ENCODE measurements around the gene PRSS58. TPM values are rescaled to one million over a fixed set of nuclear protein-coding genes. Genes with fewer than 3 reads are reported as not detected.

The PRSS58 gene
- total and polyA plus RNA-seq, 9 of the 15 experiments (the other 6 are each of a cell fraction or from before 2014, with no cell fraction given), result not detected

- no peak for TF ChIP-seq AFF4 (CRISPR knock-in tag; IDR thresholded peaks at IDR 0.05)
- TF ChIP-seq ZSCAN29 (IDR thresholded peaks at IDR 0.05), result no peak
- TF ChIP-seq ZNF507 (tag; conservative IDR thresholded peaks at IDR 0.05), result no peak
- TF ChIP-seq MYNN (IDR thresholded peaks at IDR 0.05), result no peak
- TF ChIP-seq MYNN (CRISPR knock-in tag; IDR thresholded peaks at IDR 0.05), result no peak
- no peak for TF ChIP-seq KDM5B (IDR thresholded peaks at IDR 0.05; ENCODE audit: insufficient replicate concordance, low read depth, low read length)
- TF ChIP-seq SLC30A9 (CRISPR knock-in tag; IDR thresholded peaks at IDR 0.05), result no peak
- TF ChIP-seq HSF4 (CRISPR knock-in tag; IDR thresholded peaks at IDR 0.05; ENCODE audit: borderline replicate concordance), result no peak
- no peak for TF ChIP-seq MTF1 (CRISPR knock-in tag; IDR thresholded peaks at IDR 0.05; ENCODE audit: borderline replicate concordance)
- TF ChIP-seq PCBP2 (IDR thresholded peaks at IDR 0.05; ENCODE audit: low read depth, low read length, poor library complexity, severe bottlenecking), result no peak
Measured at GRCh38 chr7:142250705-142251104, 7.2 kb downstream of the PRSS58 start (continued).
